ENCODE results near the gene STK39. TPM values are rescaled to one million over a fixed set of nuclear protein-coding genes. Genes with fewer than 3 reads are reported as not detected.

STK39 gene
- total and polyA plus RNA-seq, 2 donors (not counting 1 experiment from before 2014, with no cell fraction given) = 16.7 to 30.1 TPM

- Histone ChIP-seq H3K4me2 (ENCODE audit: extremely low read depth, insufficient read depth, low read length) (no peak overlapping the region), H3K36me3 (ENCODE audit: control insufficient read depth, insufficient read depth, low read length) (no peaks in the 10 kb centered on the region), H3K9ac (ENCODE audit: insufficient read depth, low read length) (no peak overlapping the region), H3K9me3 (ENCODE audit: control insufficient read depth, insufficient read depth, low read depth, low read length) (no peaks in the 10 kb centered on the region), H3K27me3 (ENCODE audit: control insufficient read depth, insufficient read depth, low read length) (no peaks in the 10 kb centered on the region), H3K4me3 (replicated peaks in 1 of 4; ENCODE audit: control extremely low read depth in 1 of 4, insufficient read depth in 1 of 4, low read depth in 3 of 4, low read length in 4 of 4) (no peak overlapping the region), H3K27ac (ENCODE audit: insufficient read depth, low read length) (no peak overlapping the region), H2AFZ (ENCODE audit: low read length) (no peak overlapping the region), H3K4me1 (ENCODE audit: control insufficient read depth, extremely low read depth, insufficient read depth, low read length) (no peaks in the 10 kb centered on the region), H3K79me2 (ENCODE audit: control insufficient read depth, insufficient read depth, low read length) (no peaks in the 10 kb centered on the region), H4K20me1 (ENCODE audit: control insufficient read depth, extremely low read depth, insufficient read depth, low read length) (no peaks in the 10 kb centered on the region)
- TF ChIP-seq EZH2 (IDR thresholded peaks at IDR 0.05; ENCODE audit: low read length, missing control alignments) = no peak
- no peak for TF ChIP-seq CTCF (conservative IDR thresholded peaks at IDR 0.05 in 1 of 2, IDR thresholded peaks at IDR 0.05 in 1 of 2; ENCODE audit: low read depth in 1 of 2, low read length in 2 of 2)
- no peak for DNase-seq (ENCODE audit: low read depth in 2 of 2)
Measured at GRCh38 chr2:167992278-167992677, 255.1 kb downstream of the STK39 start.

GRCh38 chr2:167990062-167990461, 257.3 kb downstream of the STK39 start:
- Histone ChIP-seq H3K36me3 (ENCODE audit: control insufficient read depth, insufficient read depth, low read length) (no peaks in the 10 kb centered on the region), H3K27ac (ENCODE audit: insufficient read depth, low read length) (no peak overlapping the region), H3K4me2 (ENCODE audit: extremely low read depth, insufficient read depth, low read length) (no peak overlapping the region), H3K27me3 (ENCODE audit: control insufficient read depth, insufficient read depth, low read length) (no peaks in the 10 kb centered on the region), H3K4me1 (ENCODE audit: control insufficient read depth, extremely low read depth, insufficient read depth, low read length) (peaks cover 2% of the 10 kb centered on the region), H3K79me2 (ENCODE audit: control insufficient read depth, insufficient read depth, low read length) (no peaks in the 10 kb centered on the region), H3K9me3 (ENCODE audit: control insufficient read depth, insufficient read depth, low read depth, low read length) (no peaks in the 10 kb centered on the region), H3K9ac (ENCODE audit: insufficient read depth, low read length) (no peak overlapping the region), H4K20me1 (ENCODE audit: control insufficient read depth, extremely low read depth, insufficient read depth, low read length) (no peaks in the 10 kb centered on the region), H2AFZ (ENCODE audit: low read length) (no peak overlapping the region), H3K4me3 (replicated peaks in 1 of 4; ENCODE audit: control extremely low read depth in 1 of 4, insufficient read depth in 1 of 4, low read depth in 3 of 4, low read length in 4 of 4) (no peak overlapping the region)
- no peak for TF ChIP-seq EZH2 (IDR thresholded peaks at IDR 0.05; ENCODE audit: low read length, missing control alignments)
- TF ChIP-seq CTCF (conservative IDR thresholded peaks at IDR 0.05 in 1 of 2, IDR thresholded peaks at IDR 0.05 in 1 of 2; ENCODE audit: low read depth in 1 of 2, low read length in 2 of 2) = no peak
- DNase-seq (ENCODE audit: low read depth in 2 of 2) = no peak

- Histone ChIP-seq H3K4me2 (ENCODE audit: extremely low read depth, insufficient read depth, low read length) (no peak overlapping the region), H3K79me2 (ENCODE audit: control insufficient read depth, insufficient read depth, low read length) (no peaks in the 10 kb centered on the region), H4K20me1 (ENCODE audit: control insufficient read depth, extremely low read depth, insufficient read depth, low read length) (no peaks in the 10 kb centered on the region), H3K36me3 (ENCODE audit: control insufficient read depth, insufficient read depth, low read length) (no peaks in the 10 kb centered on the region), H3K9ac (ENCODE audit: insufficient read depth, low read length) (no peak overlapping the region), H3K27me3 (ENCODE audit: control insufficient read depth, insufficient read depth, low read length) (no peaks in the 10 kb centered on the region), H3K4me3 (replicated peaks in 1 of 4; ENCODE audit: control extremely low read depth in 1 of 4, insufficient read depth in 1 of 4, low read depth in 3 of 4, low read length in 4 of 4) (no peak overlapping the region), H3K4me1 (ENCODE audit: control insufficient read depth, extremely low read depth, insufficient read depth, low read length) (peaks cover 2% of the 10 kb centered on the region), H3K27ac (ENCODE audit: insufficient read depth, low read length) (no peak overlapping the region), H3K9me3 (ENCODE audit: control insufficient read depth, insufficient read depth, low read depth, low read length) (no peaks in the 10 kb centered on the region), H2AFZ (ENCODE audit: low read length) (no peak overlapping the region)
- DNase-seq (ENCODE audit: low read depth in 2 of 2) = no peak
- TF ChIP-seq CTCF (conservative IDR thresholded peaks at IDR 0.05 in 1 of 2, IDR thresholded peaks at IDR 0.05 in 1 of 2; ENCODE audit: low read depth in 1 of 2, low read length in 2 of 2) (no peak), EZH2 (IDR thresholded peaks at IDR 0.05; ENCODE audit: low read length, missing control alignments) (no peak)
Measured at GRCh38 chr2:167988296-167988695, 259.1 kb downstream of the STK39 start.

All from fibroblast of lung (primary cell).